HS-27A (cell line): ENCODE measurements around the gene C1orf21.

Source experiments
- DNase-seq: peaks from one replicate; pipeline ENCODE4 v3.0.0-alpha.2; 2012; ENCODE audit warnings: low read depth, missing footprints

The C1orf21 gene

DNA sequence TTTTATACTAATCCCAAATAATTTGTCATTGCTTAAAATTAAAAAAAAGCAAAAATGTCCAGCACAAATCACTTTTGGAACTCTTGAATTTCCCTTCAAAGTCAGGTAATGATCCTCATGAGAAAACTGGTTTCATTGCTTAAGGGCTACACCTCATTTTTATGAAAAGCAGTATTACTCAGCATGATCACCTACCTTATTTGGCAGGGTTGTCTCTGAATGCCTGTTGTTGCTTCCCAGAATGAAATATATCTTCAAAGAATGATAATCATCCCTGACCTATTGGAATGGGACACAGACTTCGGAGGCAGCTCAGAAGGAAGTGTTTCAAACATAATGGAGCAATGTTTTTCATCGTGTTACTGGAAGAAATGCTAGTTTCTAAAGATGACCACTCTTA lies 29.7 kb downstream of the C1orf21 start:
- no peak for DNase-seq

DNA sequence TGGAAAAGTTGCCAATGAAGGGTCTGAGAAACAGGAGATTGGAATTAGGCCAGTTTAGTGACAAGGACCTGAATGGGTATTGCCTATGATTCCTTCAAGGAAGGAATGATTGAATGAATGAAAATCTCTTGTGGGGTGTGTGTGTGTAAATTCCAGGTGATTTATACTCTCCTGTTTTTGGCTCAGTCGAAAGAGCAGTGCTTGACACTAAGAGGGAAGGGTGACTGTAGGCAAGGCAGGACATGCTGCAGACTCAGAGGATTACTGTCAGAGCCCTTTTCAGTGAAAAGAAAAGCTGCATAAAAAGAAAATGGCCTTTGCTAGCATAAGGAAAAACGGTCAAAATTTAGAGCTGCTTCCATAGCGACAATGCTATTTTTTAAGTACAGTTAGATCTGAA lies 30.1 kb downstream of the C1orf21 start:
- no peak for DNase-seq

DNA sequence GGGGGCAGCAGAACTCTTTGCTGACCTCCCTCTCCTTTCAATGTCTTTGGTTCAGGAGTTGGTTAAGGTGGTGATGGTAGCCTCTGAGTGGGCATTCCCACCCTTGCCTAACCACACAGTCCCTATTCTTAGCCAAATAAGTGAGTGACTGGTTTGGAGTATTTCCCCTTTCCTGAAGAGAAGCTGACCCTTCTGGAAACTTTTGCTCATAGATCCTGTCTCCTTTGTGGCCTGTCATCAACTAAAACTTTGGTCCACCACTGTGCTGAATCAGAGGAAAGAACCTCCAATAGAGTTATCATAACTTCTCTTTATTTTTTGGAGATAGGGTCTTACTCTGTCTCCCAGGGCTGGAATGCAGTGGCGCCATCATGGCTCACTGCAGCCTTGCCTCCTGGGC lies 31.1 kb downstream of the C1orf21 start:
- DNase-seq, result no peak

DNA sequence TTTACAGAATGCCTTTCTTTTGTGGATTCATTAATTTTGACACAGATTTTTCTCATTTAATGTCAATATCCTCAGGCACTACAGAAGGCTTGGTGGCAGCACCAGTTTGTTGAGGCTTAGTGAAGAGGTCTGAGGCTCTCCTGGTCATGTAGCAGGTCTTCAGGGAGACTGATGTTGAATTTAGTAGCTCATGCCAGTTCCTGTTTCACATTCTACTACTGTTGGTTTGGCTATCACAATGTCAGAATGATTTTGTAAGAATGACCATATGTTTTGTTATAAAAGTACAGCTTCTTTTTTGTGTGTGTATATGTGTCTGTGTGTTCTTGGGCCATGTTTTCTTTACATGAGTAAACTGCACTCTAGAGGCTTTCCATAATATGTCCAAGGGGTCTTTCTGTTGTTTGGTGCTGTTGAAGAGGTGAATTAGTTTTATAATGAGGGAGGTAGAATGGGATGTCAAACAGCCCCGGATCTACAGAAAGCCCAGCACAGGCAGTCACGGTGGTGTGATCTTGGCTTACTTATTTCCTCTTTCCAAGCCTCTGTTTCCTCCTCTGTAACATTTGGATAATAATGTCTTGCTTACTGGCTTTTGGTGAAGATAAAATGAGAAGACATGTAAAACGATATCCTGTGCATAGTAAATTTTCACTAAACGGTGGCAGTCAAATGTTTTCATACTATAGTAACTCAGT lies 32.0 kb downstream of the C1orf21 start:
- no peak for DNase-seq

DNA sequence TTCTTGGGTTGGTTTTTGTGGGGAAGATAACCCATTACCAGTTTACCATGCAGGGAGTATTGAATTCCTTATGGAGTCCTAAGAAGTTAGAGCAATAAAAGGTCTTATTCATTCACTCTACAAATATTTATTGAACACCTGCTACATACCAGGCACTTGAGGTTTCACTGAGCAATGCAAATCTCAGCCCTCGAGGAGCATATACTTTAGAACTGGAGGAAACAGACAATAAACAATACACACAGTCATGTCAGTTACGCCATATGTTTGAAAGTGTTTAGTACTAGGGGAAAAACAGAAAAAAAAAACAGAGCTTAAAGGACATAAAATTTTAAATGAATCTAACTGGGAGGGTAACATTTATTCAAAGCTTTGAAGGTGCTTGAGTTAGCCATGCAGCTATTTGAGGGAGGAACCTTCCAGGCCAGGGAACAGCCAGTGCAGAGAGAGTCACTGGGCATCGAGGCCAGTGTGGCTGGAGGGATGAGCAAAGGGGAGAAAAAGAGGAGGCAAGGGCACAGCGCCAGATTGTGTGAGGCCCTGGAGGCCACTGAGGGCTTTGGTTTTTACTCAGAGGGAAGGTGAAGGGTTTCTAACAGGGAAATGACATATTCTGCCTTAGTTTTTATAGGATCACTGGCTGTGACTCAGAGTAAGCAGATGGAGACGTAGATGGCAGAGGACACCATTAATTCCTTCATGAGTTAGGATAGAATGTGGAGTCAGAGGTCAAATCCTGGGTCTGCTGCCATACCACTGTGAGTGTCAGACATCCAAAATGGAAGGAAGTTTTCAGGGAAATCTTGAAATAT lies 32.7 kb downstream of the C1orf21 start:
- peak; percentile 2 for DNase-seq

DNA sequence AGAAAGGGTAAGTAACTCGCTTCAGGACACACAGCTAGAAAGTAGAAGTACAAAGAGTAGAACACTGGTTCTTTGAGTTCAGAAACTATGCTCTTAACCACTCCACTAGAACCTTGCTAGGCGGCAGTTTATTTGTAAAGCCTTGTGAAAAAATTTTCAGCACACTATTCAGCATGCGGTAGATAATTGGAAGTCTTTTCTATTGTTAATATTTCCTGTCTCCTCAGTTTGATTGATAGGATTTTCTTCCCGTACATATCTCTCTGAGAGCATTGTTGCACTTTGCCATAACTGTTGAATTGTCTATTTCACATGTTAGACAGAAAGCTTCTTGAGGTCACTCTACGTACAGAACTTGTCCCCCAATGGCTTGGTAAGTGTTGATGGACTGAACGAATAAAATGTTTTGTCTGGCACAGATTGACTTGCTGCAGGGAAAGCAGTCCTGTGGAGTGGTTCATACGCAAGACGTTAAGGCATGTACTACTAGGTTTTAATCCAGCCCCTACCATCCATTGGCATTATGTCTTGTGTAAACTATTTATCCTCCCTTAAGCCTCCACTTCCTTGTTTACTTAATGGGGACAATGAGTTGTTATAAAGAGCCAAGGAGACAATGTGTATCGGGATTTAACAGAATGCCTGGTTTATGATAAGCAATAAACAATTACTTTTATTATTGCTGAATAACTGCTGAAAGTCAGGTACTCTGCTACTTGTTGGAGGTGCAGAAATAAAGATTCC lies 35.8 kb downstream of the C1orf21 start:
- no peak for DNase-seq

DNA sequence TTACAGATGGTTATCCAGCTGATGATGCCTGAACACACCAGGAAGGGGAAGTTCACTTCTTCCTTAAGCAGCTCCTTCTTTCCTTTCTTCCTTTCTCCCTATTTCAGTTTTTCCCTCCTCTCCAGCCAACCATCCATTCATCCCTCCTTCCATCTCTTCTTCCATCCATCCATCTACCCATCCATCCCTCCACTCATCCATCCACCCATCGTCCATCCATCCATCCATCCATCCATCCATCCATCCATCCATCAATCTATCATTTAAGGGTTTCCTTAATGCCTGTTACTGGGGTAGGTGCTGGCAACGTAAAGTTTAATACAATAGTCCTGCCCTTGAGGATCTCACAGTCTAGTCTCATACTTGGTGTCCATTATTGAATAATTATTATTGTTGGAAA lies 36.8 kb downstream of the C1orf21 start:
- DNase-seq, result no peak

DNA sequence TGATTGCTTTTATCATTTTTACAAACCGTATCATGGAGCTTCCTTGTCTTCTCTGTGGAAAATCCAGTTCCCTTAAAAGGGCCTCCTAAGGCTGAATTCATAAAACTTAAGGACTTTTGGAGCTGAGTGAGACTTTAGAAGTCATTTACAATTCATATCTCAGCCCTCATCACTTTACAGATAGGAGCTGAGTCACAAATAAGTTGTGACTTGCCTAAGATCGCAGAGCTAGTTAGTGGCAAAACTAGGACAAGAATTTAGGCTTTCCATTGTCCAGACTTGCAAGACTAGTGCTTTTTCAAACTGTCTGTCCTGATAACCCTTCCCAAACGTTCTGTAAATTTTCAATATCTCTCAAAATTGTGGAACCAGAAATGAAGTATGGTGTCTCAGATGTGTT lies 37.3 kb downstream of the C1orf21 start:
- no peak for DNase-seq

DNA sequence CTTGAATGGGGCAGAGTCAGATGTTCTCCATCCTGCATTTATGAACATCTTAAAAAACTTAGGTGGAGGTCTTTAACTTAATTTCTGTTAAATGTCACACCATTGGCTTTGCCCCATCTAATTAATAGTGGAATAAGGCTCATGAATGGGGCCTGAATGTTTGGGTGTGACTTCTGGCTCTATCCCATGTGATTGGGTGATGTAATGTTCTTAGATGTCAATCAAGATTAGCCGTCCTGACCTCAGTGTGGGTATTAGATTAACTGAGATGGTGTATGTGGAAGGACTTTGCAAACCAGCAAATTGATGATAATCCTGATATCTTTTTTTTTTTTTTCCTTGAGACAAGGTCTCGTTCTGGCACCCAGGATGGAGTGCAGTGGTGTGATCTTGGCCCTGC lies 38.1 kb downstream of the C1orf21 start:
- DNase-seq, result no peak

DNA sequence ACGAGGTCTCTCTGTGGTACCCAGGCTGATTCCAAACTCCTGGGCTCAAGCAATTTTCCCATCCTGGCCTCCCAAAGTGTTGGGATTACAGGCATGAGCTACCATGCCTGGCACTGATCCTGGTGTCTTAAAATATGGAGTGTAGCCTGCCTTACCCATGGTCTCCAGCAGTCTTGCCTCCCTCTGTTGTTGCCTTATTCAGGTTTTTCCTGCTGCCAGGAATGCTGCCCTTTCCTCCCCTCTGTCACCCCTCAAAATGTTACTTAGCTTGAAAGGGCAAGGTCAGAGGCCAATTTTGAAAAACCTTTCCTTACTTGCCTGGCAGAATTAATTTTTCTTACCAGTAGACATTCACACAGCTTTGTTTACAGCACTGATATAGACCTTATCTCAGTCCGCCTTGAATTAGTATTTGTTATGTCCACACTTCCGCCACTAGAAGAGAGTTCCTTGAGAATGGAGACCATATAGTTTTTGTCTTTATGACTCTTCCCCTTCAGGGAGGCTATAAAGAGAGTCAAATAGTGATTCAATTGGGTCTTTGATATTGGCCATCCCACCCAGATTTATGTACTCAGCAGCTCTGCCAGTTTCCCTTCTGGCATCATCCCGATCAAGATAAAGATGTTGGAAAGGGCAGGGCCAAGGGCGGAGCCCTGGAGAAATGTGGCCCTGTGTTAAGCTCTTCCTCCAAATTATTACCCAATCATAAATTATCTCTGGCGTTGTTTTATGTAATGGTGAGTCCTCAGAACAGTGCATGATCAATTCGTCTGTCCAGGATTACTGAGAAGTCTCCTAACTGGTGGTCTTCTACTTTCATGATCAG lies 38.8 kb downstream of the C1orf21 start:
- no peak for DNase-seq

DNA sequence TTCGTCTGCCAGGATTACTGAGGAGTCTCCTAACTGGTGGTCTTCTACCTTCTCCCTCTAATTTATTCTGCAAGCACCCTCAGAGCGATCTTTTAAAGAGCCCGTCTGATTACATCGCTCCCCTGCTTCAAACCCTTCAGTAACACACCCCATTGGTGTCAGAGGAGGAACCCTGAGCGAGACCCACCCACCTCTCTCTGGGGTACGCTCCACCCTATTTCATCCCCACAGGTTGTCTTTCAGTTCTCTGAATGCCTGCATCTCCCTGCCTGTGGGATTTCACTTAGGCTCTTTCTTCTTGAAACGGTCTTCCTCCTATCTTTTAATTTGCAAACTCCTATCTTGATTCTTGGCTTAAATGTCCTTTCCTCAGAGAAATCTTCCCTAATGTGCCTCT lies 39.4 kb downstream of the C1orf21 start:
- no peak for DNase-seq

DNA sequence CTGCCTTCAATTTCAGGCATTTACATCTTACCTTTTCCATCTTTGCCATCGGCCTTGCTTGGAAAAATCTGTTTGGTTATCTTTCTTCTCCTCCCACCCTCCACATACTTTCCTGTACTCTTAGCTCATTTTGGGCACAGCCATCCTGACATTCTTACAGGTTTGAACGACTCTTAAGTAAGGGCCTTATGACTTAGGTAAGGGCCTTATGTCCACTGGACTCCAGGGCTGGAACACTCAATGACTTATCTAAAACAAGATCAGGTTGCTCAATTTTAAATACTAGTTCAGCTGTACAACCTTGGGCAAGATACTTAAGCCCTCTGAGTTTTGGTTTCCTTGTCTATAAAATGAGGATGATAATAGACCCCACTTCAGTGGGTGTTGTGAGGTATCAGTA lies 40.9 kb downstream of the C1orf21 start:
- DNase-seq, result no peak

DNA sequence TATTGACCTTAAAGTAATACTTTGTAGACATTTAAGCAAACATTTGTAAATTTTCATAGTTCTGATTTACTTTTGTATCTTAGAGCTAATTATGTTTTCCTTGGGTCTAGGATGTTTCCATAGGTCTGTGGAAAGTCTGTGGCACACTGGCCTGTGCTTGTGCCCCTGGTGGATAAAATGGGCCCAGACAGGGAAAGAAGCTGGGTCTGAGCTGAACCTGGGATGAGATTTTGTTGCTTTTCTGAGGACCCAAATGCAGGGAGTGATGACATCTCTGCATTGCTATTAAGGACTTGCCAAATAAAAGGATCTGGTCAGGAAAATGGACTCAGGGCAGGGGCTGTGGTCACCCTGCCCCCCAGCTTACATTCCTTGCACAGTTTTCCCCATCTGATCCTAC lies 41.8 kb downstream of the C1orf21 start:
- no peak for DNase-seq

DNA sequence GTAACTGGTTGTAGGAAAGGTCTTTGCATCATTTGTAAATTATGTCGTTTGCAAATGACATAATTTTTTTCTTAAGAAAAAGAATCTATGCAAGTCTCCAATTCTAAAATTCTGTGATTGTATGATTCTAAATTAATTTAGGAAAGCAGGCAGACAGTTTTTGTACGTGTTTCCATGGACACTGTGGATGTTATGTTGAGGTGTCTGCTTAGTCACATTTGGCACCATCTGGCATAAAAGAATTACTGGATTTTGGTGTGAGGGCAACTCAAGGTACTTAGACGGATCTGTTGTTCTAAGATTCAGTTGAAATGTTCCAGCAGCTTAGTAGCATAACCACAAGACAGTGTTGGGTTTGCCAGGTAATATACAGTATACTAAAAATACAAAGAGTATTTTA lies 42.5 kb downstream of the C1orf21 start:
- DNase-seq, result no peak

DNA sequence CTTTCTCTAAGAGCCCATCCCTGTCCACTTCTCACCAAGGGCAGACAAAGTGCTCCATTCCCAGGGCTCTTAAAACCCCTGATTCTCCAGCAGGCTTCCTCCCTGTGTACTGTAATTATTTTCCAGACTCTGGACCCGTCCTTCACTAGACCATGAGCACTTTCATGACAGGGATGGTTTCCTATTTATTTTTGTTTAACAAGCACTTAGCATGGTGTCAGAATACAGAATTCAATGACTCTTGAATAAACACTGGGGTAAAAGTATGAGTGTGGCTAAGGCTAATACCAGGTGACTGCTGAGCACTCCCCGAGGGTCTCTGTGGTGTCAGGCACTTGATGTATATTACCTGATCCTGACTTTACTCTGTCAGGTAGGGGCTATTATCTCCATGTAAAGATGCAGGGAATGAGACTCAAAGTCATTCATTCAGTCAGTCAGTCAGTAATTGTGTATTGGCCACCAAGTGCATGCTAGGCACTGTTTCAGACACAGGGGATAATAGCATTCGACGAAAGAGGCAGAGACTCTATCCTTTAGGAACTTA lies 47.2 kb downstream of the C1orf21 start:
- DNase-seq, result no peak

DNA sequence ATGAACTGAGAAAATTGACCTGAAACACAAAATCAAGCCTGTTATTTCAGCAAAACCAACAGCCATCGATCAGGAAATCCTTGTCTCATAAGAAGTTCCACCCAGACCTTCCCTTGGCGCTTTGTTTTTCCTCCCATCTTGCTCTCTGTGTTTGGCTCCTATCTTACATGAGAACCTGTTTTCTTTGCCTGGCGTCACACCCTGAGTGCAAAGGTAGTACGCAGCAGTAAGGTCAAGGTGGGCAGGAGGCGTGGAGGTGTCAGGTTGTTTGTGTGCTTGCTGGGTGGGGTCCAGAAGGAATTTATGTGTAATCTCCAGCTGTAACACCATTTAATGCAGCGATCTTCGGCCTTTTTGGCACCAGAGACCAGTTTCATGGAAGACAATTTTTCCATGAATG lies 50.5 kb downstream of the C1orf21 start:
- DNase-seq, result no peak

DNA sequence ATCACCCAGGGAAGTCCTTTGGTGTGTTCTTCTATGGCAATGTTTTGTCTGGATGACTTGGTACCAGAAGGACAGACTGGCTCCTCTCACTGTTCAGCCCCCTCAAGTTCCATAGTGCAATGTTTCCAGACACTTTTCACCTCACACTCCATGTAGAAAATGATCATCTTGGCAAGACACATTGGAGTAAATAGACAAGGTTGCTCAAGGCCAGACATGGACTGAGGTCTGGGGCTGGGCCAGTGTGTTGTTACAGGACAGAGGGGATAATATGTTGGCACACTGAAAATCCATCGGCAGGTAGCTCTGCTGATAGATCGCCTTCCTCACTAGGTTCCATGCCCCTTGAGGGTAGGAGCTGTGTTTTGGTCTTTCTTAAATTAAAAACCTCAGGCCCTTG lies 51.5 kb downstream of the C1orf21 start:
- no peak for DNase-seq

DNA sequence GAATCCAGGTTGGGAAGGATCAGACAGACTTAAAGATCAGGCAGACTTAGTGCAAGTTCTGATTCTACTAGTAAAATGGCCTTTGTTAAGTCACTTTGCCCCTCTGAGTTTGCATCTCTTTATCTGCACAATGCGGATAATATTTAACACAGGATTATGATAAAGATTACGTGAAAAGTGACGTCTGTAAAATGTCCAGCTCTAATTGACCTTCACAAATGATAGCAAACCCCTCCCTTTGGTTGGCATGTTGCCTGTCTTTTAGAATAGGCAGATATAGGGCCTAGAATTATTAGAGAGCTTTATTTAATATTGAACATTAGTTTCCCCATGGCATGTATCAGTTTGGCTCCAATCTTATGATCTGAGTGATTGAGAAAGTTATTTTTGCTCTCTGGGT lies 55.4 kb downstream of the C1orf21 start:
- no peak for DNase-seq

DNA sequence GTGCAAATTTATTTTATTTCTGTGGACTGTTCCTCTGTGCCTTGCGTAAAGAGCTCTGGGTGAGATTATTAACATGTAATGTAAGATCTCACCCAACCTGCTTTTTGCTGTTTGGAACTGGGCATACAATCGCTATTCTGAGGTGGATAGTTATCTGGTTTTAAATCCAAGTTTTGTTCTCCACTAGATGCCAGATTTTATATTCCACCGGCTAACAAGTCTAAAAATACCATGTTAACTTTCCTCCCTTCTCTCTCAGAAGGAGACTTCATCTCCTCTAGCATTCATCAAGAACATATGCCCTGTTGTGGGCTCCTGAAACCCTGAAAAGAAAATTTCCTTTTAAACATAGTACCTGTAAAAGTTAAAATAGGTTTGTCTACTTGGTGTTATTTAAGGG lies 56.4 kb downstream of the C1orf21 start:
- no peak for DNase-seq

DNA sequence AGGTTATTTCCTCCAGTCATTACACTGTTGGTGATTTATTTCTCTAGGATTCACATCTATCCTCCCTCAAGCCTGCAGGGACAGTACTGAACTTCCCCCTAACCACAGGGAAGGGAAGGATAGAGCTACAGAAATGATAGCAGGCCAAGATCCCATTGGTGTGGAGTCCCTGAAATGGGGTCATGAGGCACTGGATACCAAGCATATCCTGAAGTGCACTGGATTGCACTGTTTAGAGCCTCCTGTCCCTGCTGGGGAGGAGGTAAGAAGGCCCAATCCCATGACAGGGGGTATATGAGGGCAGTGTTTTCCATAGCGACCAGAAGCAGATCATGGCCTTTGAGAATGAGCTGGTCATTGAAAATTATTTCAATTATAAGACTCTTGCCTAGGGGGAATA lies 56.8 kb downstream of the C1orf21 start:
- no peak for DNase-seq

DNA sequence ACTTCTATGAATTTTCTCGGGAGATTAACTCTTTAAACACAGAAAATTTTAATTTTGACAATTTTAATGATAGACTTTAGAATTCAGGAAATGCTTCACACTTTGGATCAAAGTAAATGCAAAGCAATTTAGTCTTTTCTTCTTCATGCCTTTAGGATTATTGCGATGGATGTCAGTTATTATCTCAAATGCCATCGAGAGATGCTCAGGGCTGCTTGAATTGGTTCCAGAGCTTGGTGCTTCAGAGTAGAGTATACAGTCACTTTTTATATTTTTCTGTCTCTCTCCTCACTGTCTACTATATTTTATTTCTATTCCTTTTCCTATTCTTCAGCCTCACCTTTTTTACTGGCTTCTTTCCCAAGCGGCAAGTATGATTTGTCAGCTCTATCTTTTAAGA lies 59.2 kb downstream of the C1orf21 start:
- no peak for DNase-seq

DNA sequence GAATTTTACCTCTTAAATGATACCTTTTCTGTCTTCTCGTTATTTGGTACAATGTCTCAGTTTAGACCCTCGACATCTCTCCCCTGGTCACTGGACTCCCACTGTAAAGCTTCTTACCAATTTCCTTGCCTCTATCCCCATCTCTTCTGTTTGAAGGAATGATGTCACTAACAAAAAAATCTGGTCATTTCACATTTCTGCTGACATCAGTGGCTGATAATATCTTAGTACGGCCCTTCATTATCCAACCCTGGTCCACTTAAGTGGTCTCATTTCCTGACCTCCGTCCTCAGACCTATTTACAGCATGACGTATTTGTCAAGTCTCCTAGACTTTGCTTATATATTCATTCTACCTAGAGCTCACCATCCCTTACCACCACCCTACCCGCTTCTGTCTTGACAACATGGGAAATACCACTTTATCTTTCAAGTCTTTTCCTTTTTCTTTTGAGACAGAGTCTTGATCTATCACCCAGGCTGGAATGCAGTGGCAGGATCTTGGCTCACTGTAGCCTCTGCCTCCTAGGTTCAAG lies 60.9 kb downstream of the C1orf21 start:
- DNase-seq, result no peak
